Endometrial microvascular endothelial cells (primary cell): Measurements from ENCODE around the gene KLHL22. TPM values are rescaled to one million over a fixed set of nuclear protein-coding genes. Genes with fewer than 3 reads are reported as not detected.

ENCODE experiments used
- in situ Hi-C: cut with HindIII; loops from 2 replicates; pipeline ENCODE4 v1.10.0; 2017; ENCODE audit warnings: low sequenced_read_pairs, low pct_unique_long_range_greater_than_20kb; ENCODE audit errors: inconsistent ontology term
- total RNA-seq: library from RNA; depleted of rRNA; stranded (reverse); fragments of >200 nt; gene quantifications from one replicate; pipeline ENCODE4 v1.2.3, GENCODE V29; 2015; ENCODE audit errors: inconsistent ontology term

KLHL22 gene
- total RNA-seq, 1 donor from 2014 or later = 30.8 TPM

- in situ Hi-C loops = no loop called here
Observed at GRCh38 chr22:20439556-20439927, 56.1 kb downstream of the KLHL22 start.

- in situ Hi-C loops = no loop called here
Observed at GRCh38 chr22:20438678-20439492, 56.7 kb downstream of the KLHL22 start.

GRCh38 chr22:20438427-20438677 is 57.2 kb downstream of the KLHL22 start:
- in situ Hi-C loops = no loop called here

- in situ Hi-C loops = no loop called here
Observed at GRCh38 chr22:20437613-20438426, 57.8 kb downstream of the KLHL22 start, which contains the start of gene SCARF2. Gene SCARF2 (minus strand): TSS chr22:20437825. CDS start chr22:20437754, 71 bp downstream.

- in situ Hi-C loops = no loop called here
Observed at GRCh38 chr22:20436768-20437612, 58.6 kb downstream of the KLHL22 start.

- in situ Hi-C loops = no loop called here
Observed at GRCh38 chr22:20436307-20436767, 59.3 kb downstream of the KLHL22 start.

GRCh38 chr22:20435436-20436306 is 59.9 kb downstream of the KLHL22 start:
- in situ Hi-C loops = no loop called here

- in situ Hi-C loops = no loop called here
Observed at GRCh38 chr22:20434773-20435172, 60.8 kb downstream of the KLHL22 start.

GRCh38 chr22:20434264-20434751 is 61.3 kb downstream of the KLHL22 start:
- in situ Hi-C loops = no loop called here

GRCh38 chr22:20433686-20434241 is 61.8 kb downstream of the KLHL22 start:
- in situ Hi-C loops = no loop called here

- in situ Hi-C loops = no loop called here
Observed at GRCh38 chr22:20433191-20433590, 62.4 kb downstream of the KLHL22 start.

GRCh38 chr22:20432244-20432686 is 63.3 kb downstream of the KLHL22 start:
- in situ Hi-C loops = no loop called here

- in situ Hi-C loops = no loop called here
Observed at GRCh38 chr22:20431511-20432192, 63.9 kb downstream of the KLHL22 start.

- in situ Hi-C loops = no loop called here
Observed at GRCh38 chr22:20430720-20431510, 64.7 kb downstream of the KLHL22 start.

- in situ Hi-C loops = no loop called here
Observed at GRCh38 chr22:20430101-20430719, 65.4 kb downstream of the KLHL22 start.
